GM12878 (cell line): Measurements from ENCODE around the gene SLC22A4. TPM values are rescaled to one million over a fixed set of nuclear protein-coding genes. Genes with fewer than 3 reads are reported as not detected.

Experiments used
- ATAC-seq: fragments of 200-7000 bp; cut with Tn5 transposase; 3 replicates; pipeline ENCODE4 v1.9.1; 2020; ENCODE audit warnings: mild to moderate bottlenecking, moderate library complexity
- BruUV-seq: library from RNA; stranded (reverse); fragments of 400-500 nt; replicated peaks from 2 replicates; lab custom pipeline; 2021; lab: Mats Ljungman, UMichigan
- CTCF ChIA-PET: fragments of 300-600 bp; sonication (Branson Sonifier 250); formaldehyde crosslinking; extraction: SDS; loops from one replicate; lab custom pipeline; 2021; ENCODE audit warnings: inconsistent platforms; lab: Yijun Ruan, JAX
- POLR2A ChIA-PET: fragments of 350-600 bp; formaldehyde crosslinking; extraction: SDS; loops from one replicate; lab custom pipeline; 2021; ENCODE audit warnings: inconsistent platforms; lab: Charles Lee
- RAD21 ChIA-PET: fragments of 300-600 bp; sonication (Branson Sonifier 250); formaldehyde crosslinking; loops from one replicate; lab custom pipeline; 2023; ENCODE audit warnings: antibody characterized with exemption; ENCODE audit not compliant: unreplicated experiment; lab: Charles Lee
- SMC1A ChIA-PET: fragments of 300-600 bp; sonication (Branson Sonifier 250); formaldehyde crosslinking; loops from one replicate; lab custom pipeline; 2023; ENCODE audit not compliant: unreplicated experiment, uncharacterized antibody; lab: Charles Lee
- DNase-seq: peaks from one replicate; pipeline ENCODE4 v3.0.0-alpha.2; 2011; ENCODE audit warnings: low read depth, low spot score
- FAIRE-seq: peaks from 3 replicates; lab custom pipeline; 2011; peaks lifted over from hg19 to GRCh38; lab: Jason Lieb, UNC
- H2AFZ ChIP-seq: 2 replicates; pipeline ENCODE4 v1.6.0; 2011; ENCODE audit warnings: low read depth, low read length, control low read depth; ENCODE audit not compliant: control insufficient read depth
- H3K27ac ChIP-seq: 2 replicates; pipeline ENCODE4 v1.5.1; 2011; ENCODE audit warnings: control low read depth; ENCODE audit not compliant: control insufficient read depth, insufficient read depth
- H3K27me3 ChIP-seq, 2 experiments: replicated peaks in 1 of 2; 2 replicates each; pipeline versions ENCODE4 v1.6.0 to v1.6.1; 2011; ENCODE audit warnings: low read length in 1 of 2; ENCODE audit not compliant: control insufficient read depth in 2 of 2, insufficient read depth in 2 of 2
- H3K36me3 ChIP-seq, 2 experiments: 2 replicates each; pipeline ENCODE4 v1.5.1; 2011; ENCODE audit warnings: low read length in 1 of 2; ENCODE audit not compliant: control insufficient read depth in 2 of 2, insufficient read depth in 2 of 2
- H3K4me1 ChIP-seq: 2 replicates; pipeline ENCODE4 v1.6.1; 2011; ENCODE audit warnings: mild to moderate bottlenecking, low read length, moderate library complexity, mixed read lengths; ENCODE audit not compliant: control insufficient read depth, insufficient read depth
- H3K4me2 ChIP-seq: 2 replicates; pipeline ENCODE4 v1.6.0; 2011; ENCODE audit warnings: control low read depth; ENCODE audit not compliant: control insufficient read depth, insufficient read depth
- H3K4me3 ChIP-seq: fragments of 200-600 bp; sonication (generic); 2 replicates; pipeline ENCODE4 v1.5.1; 2016
- H3K79me2 ChIP-seq: 2 replicates; pipeline ENCODE4 v1.6.0; 2011; ENCODE audit warnings: low read length; ENCODE audit not compliant: control insufficient read depth, insufficient read depth
- H3K9ac ChIP-seq: 2 replicates; pipeline ENCODE4 v1.8.0; 2011; ENCODE audit warnings: low read length, control low read depth, mixed read lengths; ENCODE audit not compliant: control insufficient read depth, insufficient read depth
- H3K9me3 ChIP-seq: replicated peaks from 3 replicates; pipeline ENCODE4 v1.5.1; 2011; ENCODE audit warnings: mild to moderate bottlenecking, low read length; ENCODE audit not compliant: control insufficient read depth, insufficient read depth
- H4K20me1 ChIP-seq: 2 replicates; pipeline ENCODE4 v1.6.0; 2011; ENCODE audit not compliant: control insufficient read depth, insufficient read depth
- CREM ChIP-seq: IDR thresholded peaks from 2 replicates; pipeline ENCODE4 v1.6.1; 2014; ENCODE audit warnings: antibody characterized with exemption, low read depth
- IKZF2 ChIP-seq, 2 experiments: fragments of 450-650 bp; IDR thresholded peaks; 2 replicates each; pipeline ENCODE4 v1.6.1; 2017; ENCODE audit warnings: mild to moderate bottlenecking in 2 of 2, moderate library complexity in 2 of 2
- JUNB ChIP-seq: IDR thresholded peaks from 2 replicates; pipeline ENCODE4 v1.6.1; 2016; ENCODE audit warnings: antibody characterized with exemption, mild to moderate bottlenecking
- KAT2A ChIP-seq: conservative IDR thresholded peaks from 2 replicates; pipeline ENCODE4 v1.6.1; 2011; ENCODE audit warnings: low read depth, low read length; ENCODE audit not compliant: control insufficient read depth
- MEF2B ChIP-seq: fragments of 450-650 bp; IDR thresholded peaks from 2 replicates; pipeline ENCODE4 v1.6.1; 2018; ENCODE audit warnings: mild to moderate bottlenecking, moderate library complexity; ENCODE audit not compliant: partially characterized antibody, poor library complexity, severe bottlenecking
- NBN ChIP-seq: fragments of 450-650 bp; IDR thresholded peaks from 2 replicates; pipeline ENCODE4 v1.6.1; 2016
- RAD51 ChIP-seq: fragments of 450-650 bp; IDR thresholded peaks from 2 replicates; pipeline ENCODE4 v1.6.1; 2016; ENCODE audit warnings: moderate library complexity, mild to moderate bottlenecking, inconsistent platforms
- RBBP5 ChIP-seq: fragments of 200-600 bp; sonication (generic); conservative IDR thresholded peaks from 2 replicates; pipeline ENCODE4 v1.6.1; 2016
- RUNX3 ChIP-seq: IDR thresholded peaks from 2 replicates; pipeline ENCODE4 v1.6.1; 2012; ENCODE audit warnings: low read length, inconsistent platforms
- ZNF217 ChIP-seq: fragments of 450-650 bp; IDR thresholded peaks from 2 replicates; pipeline ENCODE4 v1.6.1; 2017; ENCODE audit warnings: antibody characterized with exemption, mild to moderate bottlenecking
- WGBS: methylation state at CpG from one replicate; pipeline ENCODE4 v1.1.6; 2016; ENCODE audit warnings: low lambda C conversion rate; ENCODE audit not compliant: insufficient replicate concordance, insufficient coverage; ENCODE audit errors: missing lambda C conversion rate; 5-methylcytosine and 5-hydroxymethylcytosine counted together
- in situ Hi-C: fragments of 300-500 bp; cut with MboI; formaldehyde crosslinking; loops from 9 replicates; pipeline ENCODE4 v1.14.3; 2018; ENCODE audit warnings: mixed read lengths
- intact Hi-C: fragments of 100-400 bp; cut with micrococcal nuclease; formaldehyde crosslinking; loops from one replicate; pipeline ENCODE4 v1.14.2; 2022; ENCODE audit not compliant: unreplicated experiment
- polyA plus RNA-seq, 11 experiments: library from polyadenylated mRNA; depleted of rRNA in 4 of 11; unstranded in 6 of 11; stranded (reverse) in 5 of 11; fragments of >200 nt; fragmentation: Nextera tagmentation in 4 of 11; fragmentation: Illumina TruSeq in 1 of 11; extraction: Ambion mirVana in 4 of 11; extraction: Trizol in 1 of 11; gene quantifications; 1 replicate in 1 of 11; 2 replicates in 10 of 11; pipeline versions ENCODE4 v1.2.1 to v1.2.3, GENCODE V29; 2011 to 2016; ENCODE audit warnings: inconsistent platforms in 2 of 11, missing spikeins in 2 of 11, low read depth in 1 of 11
- total RNA-seq, 4 experiments: library from RNA; depleted of rRNA in 3 of 4; stranded (reverse); fragments of >200 nt in 3 of 4; fragmentation: Illumina TruSeq in 1 of 4; extraction: Trizol in 1 of 4; gene quantifications; 2 replicates each; pipeline versions ENCODE4 v1.2.1 to v1.2.3, GENCODE V29; 2013 to 2021
- TF ChIP-seq, protein P1 (sequence below): IDR thresholded peaks from 2 replicates; pipeline ENCODE4 v1.6.1; 2012; ENCODE audit warnings: low read depth, low read length, improper control_type of control experiment
- TF ChIP-seq, protein P2 (sequence below): fragments of 150-350 bp; IDR thresholded peaks from 2 replicates; pipeline ENCODE4 v1.6.1; 2014; ENCODE audit warnings: mild to moderate bottlenecking, low read depth, low read length
- TF ChIP-seq, protein P3 (sequence below): fragments of 450-650 bp; conservative IDR thresholded peaks from 2 replicates; pipeline ENCODE4 v1.6.1; 2017; ENCODE audit warnings: mild to moderate bottlenecking, moderate library complexity

Gene SLC22A4
- total and polyA plus RNA-seq, 10 of the 15 experiments (the other 5 are each of a cell fraction or from before 2014, with no cell fraction given) = 0.04 to 0.61 (median 0.10) TPM; not detected in 2

- SMC1A ChIA-PET = interaction anchor here (1.2 to 4.3 kb wide), 5 partner anchors 9 to 234 kb away, joined by 3 to 33 read pairs (median 5); no protein-coding TSS in a partner anchor
- in situ Hi-C loops = no loop called here
These were observed 24.4 kb upstream of the SLC22A4 start for GRCh38 chr5:132269635-132270334.

More at GRCh38 chr5:132269635-132270334, 24.4 kb upstream of the SLC22A4 start:
- Histone ChIP-seq H3K9ac (no peak overlapping the region), H3K27ac (0 out of 2 replicates have a peak overlapping the region, but pooled peaks have one; percentile 59), H3K4me3 (no peak overlapping the region), H2AFZ (no peak overlapping the region), H3K36me3 (no peaks in the 10 kb centered on the region), H4K20me1 (no peaks in the 10 kb centered on the region), H3K9me3 (no peaks in the 10 kb centered on the region)
- FAIRE-seq = no peak
- peak; percentile 44 for ATAC-seq
- RAD21 ChIA-PET = interaction anchor here (0.7 to 3.1 kb wide), 8 partner anchors 10 to 231 kb away, joined by 3 to 26 read pairs (median 6); partner anchors contain the start of genes P4HA2 and SLC22A4
- DNase-seq = no peak
- TF ChIP-seq RBBP5 (no peak), RUNX3 (no peak), MEF2B (no peak), JUNB (no peak), RAD51 (no peak), KAT2A (no peak), NBN (no peak), ZNF217 (no peak), IKZF2 (IDR thresholded peaks at IDR 0.05) (no peak), CREM (no peak)
- TF ChIP-seq, protein P1, sequence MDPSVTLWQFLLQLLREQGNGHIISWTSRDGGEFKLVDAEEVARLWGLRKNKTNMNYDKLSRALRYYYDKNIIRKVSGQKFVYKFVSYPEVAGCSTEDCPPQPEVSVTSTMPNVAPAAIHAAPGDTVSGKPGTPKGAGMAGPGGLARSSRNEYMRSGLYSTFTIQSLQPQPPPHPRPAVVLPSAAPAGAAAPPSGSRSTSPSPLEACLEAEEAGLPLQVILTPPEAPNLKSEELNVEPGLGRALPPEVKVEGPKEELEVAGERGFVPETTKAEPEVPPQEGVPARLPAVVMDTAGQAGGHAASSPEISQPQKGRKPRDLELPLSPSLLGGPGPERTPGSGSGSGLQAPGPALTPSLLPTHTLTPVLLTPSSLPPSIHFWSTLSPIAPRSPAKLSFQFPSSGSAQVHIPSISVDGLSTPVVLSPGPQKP = no peak
- TF ChIP-seq, protein P2, sequence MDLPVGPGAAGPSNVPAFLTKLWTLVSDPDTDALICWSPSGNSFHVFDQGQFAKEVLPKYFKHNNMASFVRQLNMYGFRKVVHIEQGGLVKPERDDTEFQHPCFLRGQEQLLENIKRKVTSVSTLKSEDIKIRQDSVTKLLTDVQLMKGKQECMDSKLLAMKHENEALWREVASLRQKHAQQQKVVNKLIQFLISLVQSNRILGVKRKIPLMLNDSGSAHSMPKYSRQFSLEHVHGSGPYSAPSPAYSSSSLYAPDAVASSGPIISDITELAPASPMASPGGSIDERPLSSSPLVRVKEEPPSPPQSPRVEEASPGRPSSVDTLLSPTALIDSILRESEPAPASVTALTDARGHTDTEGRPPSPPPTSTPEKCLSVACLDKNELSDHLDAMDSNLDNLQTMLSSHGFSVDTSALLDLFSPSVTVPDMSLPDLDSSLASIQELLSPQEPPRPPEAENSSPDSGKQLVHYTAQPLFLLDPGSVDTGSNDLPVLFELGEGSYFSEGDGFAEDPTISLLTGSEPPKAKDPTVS = no peak
- TF ChIP-seq, protein P3, sequence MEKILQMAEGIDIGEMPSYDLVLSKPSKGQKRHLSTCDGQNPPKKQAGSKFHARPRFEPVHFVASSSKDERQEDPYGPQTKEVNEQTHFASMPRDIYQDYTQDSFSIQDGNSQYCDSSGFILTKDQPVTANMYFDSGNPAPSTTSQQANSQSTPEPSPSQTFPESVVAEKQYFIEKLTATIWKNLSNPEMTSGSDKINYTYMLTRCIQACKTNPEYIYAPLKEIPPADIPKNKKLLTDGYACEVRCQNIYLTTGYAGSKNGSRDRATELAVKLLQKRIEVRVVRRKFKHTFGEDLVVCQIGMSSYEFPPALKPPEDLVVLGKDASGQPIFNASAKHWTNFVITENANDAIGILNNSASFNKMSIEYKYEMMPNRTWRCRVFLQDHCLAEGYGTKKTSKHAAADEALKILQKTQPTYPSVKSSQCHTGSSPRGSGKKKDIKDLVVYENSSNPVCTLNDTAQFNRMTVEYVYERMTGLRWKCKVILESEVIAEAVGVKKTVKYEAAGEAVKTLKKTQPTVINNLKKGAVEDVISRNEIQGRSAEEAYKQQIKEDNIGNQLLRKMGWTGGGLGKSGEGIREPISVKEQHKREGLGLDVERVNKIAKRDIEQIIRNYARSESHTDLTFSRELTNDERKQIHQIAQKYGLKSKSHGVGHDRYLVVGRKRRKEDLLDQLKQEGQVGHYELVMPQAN = no peak
- TF ChIP-seq, all 136 proteins: peak for 0
- H3K4me2 ChIP-seq = no peak overlapping the region
- H3K79me2 ChIP-seq = no peaks in the 10 kb centered on the region
- H3K4me1 ChIP-seq = peaks cover 34% of the 10 kb centered on the region
- 50% methylated on average over 3 of the region's 3 CpGs for WGBS
- no peaks in the 10 kb centered on the region for H3K27me3 ChIP-seq
- intact Hi-C loops = loop anchor here (2.0 to 5.0 kb wide), 3 partner anchors 31 to 233 kb away; no protein-coding TSS in a partner anchor
- POLR2A ChIA-PET = interaction anchor here (1.1 to 3.3 kb wide), 3 partner anchors 9 to 32 kb away, joined by 3 to 10 read pairs (median 5); partner anchors contain the start of gene SLC22A4
- no TSS peak for BruUV-seq
- CTCF ChIA-PET = interaction anchor here (0.9 to 11.6 kb wide), 9 partner anchors 10 to 103 kb away, joined by 3 to 117 read pairs (median 5); partner anchors contain the start of gene SLC22A5
